GM21390 (cell line): ENCODE measurements around the gene RAD9B.
A peak's percentile ranks its signal among the peaks of the same experiment; 100 is the strongest.
"Not testable (repeated sequence)": the region's sequence is repeated elsewhere in the genome, so short reads cannot be mapped to it uniquely, and the experiment has no call there.

Experiments used
- ATAC-seq: cut with Tn5 transposase; IDR thresholded peaks from one replicate; pipeline ENCODE4 v1.9.1; 2021; ENCODE audit not compliant: unreplicated experiment

The RAD9B gene

GRCh38 chr12:110520876-110521712 lies 19.0 kb downstream of the RAD9B start:
- not testable (repeated sequence) for ATAC-seq

- no peak for ATAC-seq
These were observed 26.2 kb downstream of the RAD9B start for GRCh38 chr12:110528277-110528839.

GRCh38 chr12:110530511-110530910 lies 28.4 kb downstream of the RAD9B start:
- no peak for ATAC-seq

- peak; percentile 87 for ATAC-seq
These were observed 29.7 kb downstream of the RAD9B start for GRCh38 chr12:110531741-110532333.

GRCh38 chr12:110532644-110533043 lies 30.5 kb downstream of the RAD9B start:
- no peak for ATAC-seq

GRCh38 chr12:110533607-110534006 lies 31.5 kb downstream of the RAD9B start:
- no peak for ATAC-seq

- no peak for ATAC-seq
These were observed 32.7 kb downstream of the RAD9B start for GRCh38 chr12:110534811-110535210.

GRCh38 chr12:110536834-110537604 lies 34.9 kb downstream of the RAD9B start:
- ATAC-seq = no peak

GRCh38 chr12:110537605-110538409 lies 35.7 kb downstream of the RAD9B start:
- no peak for ATAC-seq

- no peak for ATAC-seq
These were observed 36.9 kb downstream of the RAD9B start for GRCh38 chr12:110538869-110539622.

GRCh38 chr12:110540048-110540447 lies 37.9 kb downstream of the RAD9B start:
- ATAC-seq = no peak

GRCh38 chr12:110543252-110543959 lies 41.3 kb downstream of the RAD9B start:
- ATAC-seq = no peak

- no peak for ATAC-seq
These were observed 41.8 kb downstream of the RAD9B start for GRCh38 chr12:110543965-110544364.

GRCh38 chr12:110545259-110545658 lies 43.1 kb downstream of the RAD9B start:
- not testable (repeated sequence) for ATAC-seq

GRCh38 chr12:110545812-110546211 lies 43.7 kb downstream of the RAD9B start:
- no peak for ATAC-seq

GRCh38 chr12:110546339-110546738 lies 44.2 kb downstream of the RAD9B start:
- no peak for ATAC-seq

GRCh38 chr12:110547090-110547489 lies 45.0 kb downstream of the RAD9B start:
- no peak for ATAC-seq

- no peak for ATAC-seq
These were observed 46.5 kb downstream of the RAD9B start for GRCh38 chr12:110548678-110549077.

- no peak for ATAC-seq
These were observed 47.6 kb downstream of the RAD9B start for GRCh38 chr12:110549716-110550115.
